ENCODE measurements around the gene GRIK4.

GRCh38 chr11:120971825-120972224 is 460.3 kb downstream of the GRIK4 start:
- TF ChIP-seq CTCF (IDR thresholded peaks at IDR 0.05; ENCODE audit: low read length) (no peak), EZH2 (IDR thresholded peaks at IDR 0.05; ENCODE audit: borderline replicate concordance, low read length) (no peak)

Data from OCI-LY1 (cell line).